NCI-H526 treated with DMSO at 0.1 percent for 48 hours (cell line): Measurements from ENCODE around the gene MMRN2.
"Not testable (repeated sequence)": the region's sequence is repeated elsewhere in the genome, so short reads cannot be mapped to it uniquely, and the experiment has no call there.

Experiments
- DNase-seq: peaks from one replicate; lab custom pipeline; 2025; lab: John Stamatoyannopoulos, UW

Gene MMRN2

GRCh38 chr10:86956195-86956847 is 1.1 kb downstream of the MMRN2 start:
- no peak for DNase-seq

GRCh38 chr10:86955501-86956194 is 1.8 kb downstream of the MMRN2 start:
- DNase-seq, result no peak

- DNase-seq, result no peak
Observed at GRCh38 chr10:86954681-86955500, 2.5 kb downstream of the MMRN2 start.

- DNase-seq, result no peak
Observed at GRCh38 chr10:86953747-86954680, 3.4 kb downstream of the MMRN2 start.

GRCh38 chr10:86952697-86953096 is 4.7 kb downstream of the MMRN2 start:
- DNase-seq, result not testable (repeated sequence)

- DNase-seq, result no peak
Observed at GRCh38 chr10:86952106-86952505, 5.3 kb downstream of the MMRN2 start.

- DNase-seq, result no peak
Observed at GRCh38 chr10:86951184-86951761, 6.1 kb downstream of the MMRN2 start.

- DNase-seq, result no peak
Observed at GRCh38 chr10:86950349-86950748, 7.1 kb downstream of the MMRN2 start.

- not testable (repeated sequence) for DNase-seq
Observed at GRCh38 chr10:86947806-86948205, 9.6 kb downstream of the MMRN2 start.

- DNase-seq, result no peak
Observed at GRCh38 chr10:86946213-86947155, 10.9 kb downstream of the MMRN2 start.

- DNase-seq, result no peak
Observed at GRCh38 chr10:86945361-86946212, 11.8 kb downstream of the MMRN2 start.

GRCh38 chr10:86944907-86945306 is 12.5 kb downstream of the MMRN2 start:
- DNase-seq, result no peak

- DNase-seq, result no peak
Observed at GRCh38 chr10:86944471-86944870, 12.9 kb downstream of the MMRN2 start.

- DNase-seq, result no peak
Observed at GRCh38 chr10:86944031-86944419, 13.4 kb downstream of the MMRN2 start.

GRCh38 chr10:86943316-86944030 is 13.9 kb downstream of the MMRN2 start:
- DNase-seq, result no peak

GRCh38 chr10:86942441-86943315 is 14.7 kb downstream of the MMRN2 start:
- DNase-seq, result no peak

- DNase-seq, result no peak
Observed at GRCh38 chr10:86941991-86942421, 15.4 kb downstream of the MMRN2 start.

GRCh38 chr10:86941426-86941825 is 16.0 kb downstream of the MMRN2 start:
- DNase-seq, result no peak
